H54 (cell line): ENCODE measurements around the gene LNPEP.

Experiments used
- DNase-seq: peaks from one replicate; pipeline ENCODE4 v3.0.0; 2011; ENCODE audit warnings: low spot score, mixed read lengths; ENCODE audit not compliant: insufficient read length
- FAIRE-seq: peaks from 3 replicates; lab custom pipeline; 2011; peaks lifted over from hg19 to GRCh38; lab: Jason Lieb, UNC
- POLR2A ChIP-seq: IDR thresholded peaks from 2 replicates; pipeline ENCODE4 v1.6.1; 2011; ENCODE audit warnings: low read depth, mild to moderate bottlenecking, low read length

LNPEP gene

DNA sequence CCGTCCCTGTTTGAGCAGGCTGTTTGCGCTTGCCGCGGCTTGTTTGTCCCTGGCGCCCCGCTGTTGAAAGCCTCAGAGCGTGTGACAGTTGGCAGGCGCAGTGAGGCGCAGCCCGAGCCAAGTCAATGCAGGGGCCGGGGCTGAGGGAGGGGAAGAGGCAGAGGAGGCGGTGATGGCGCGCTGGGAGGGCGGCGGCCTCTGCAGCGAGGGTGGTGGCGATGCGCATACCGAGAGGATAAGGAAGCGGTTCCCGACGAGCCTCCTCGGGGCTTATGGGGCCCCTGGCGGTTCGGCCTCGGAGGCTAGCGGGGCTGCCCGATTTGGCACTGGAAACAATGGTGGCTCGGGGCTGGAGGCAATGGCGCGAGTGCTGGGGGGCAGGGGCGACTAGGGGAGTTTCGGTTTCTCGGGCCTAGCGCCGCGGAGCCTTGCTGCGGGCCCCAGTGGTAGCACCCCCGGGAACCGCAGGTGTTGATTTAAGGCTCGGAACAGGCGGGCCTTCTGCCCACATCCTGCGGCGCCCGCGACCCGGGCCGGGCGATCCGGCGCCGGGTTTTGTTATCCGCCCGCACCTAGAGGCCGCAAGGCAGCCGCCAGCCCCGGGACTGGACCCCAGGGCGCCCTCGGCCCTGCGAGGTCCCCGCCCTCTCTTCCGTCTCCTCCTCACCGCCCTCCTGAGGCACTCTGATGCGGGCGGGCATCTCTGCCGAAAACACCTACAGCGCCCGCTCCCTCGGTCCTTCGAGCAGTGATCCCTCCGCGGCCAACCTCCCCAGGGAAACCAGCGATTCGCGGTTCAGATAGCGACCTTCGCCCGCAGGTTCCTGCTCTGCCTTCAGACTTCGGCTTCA lies 947 bp upstream of the LNPEP start:
- TF ChIP-seq POLR2A = peak; percentile 76
- FAIRE-seq = peak; percentile 53

DNA sequence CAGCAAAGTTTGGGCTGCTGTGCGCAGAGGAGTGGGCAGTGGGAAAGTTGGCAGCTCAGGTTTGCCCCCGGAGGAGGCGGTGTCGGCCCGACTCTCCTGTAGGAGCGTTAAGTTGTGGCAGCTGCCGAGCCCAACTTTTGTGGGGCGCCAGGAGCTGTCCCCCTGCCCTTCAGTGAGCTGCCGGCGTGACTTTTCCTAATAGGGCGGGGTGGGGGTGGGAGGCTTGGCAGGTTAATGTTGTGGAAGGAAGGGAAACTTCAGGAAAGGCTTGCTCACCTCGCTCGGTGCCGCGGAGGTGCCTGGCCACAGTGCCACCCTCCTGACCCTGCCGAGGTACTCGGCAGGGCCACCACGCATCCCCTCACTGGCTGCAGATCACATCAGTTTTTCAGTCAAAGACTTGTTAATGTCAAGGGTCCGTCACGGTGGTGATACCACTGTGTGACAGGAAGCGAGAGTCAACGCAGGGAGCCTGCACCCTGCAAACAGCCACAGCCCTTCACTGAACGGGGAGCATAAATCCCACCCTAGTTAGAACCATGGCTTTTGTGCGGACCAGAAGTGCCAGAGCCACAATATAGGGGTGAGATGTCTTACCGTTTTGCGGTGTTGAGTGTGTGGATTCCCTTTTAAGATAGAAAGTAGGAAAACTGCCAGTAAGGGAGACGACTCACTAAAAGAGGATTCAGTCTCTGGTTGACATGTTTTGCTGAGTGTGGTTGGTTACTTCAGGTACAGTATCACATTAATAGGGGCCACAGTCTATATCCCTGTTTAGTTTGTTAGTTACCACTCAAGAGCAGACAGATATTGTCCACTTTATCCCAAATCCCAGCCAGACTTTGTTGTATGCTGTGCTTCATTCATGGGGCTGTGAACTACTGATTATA lies 796 bp downstream of the LNPEP start:
- FAIRE-seq (peak; percentile 53), DNase-seq (peak; percentile 8)
- TF ChIP-seq POLR2A = no peak

More for the DNA sequence above, 947 bp upstream of the LNPEP start:
- peak; percentile 67 for DNase-seq

DNA sequence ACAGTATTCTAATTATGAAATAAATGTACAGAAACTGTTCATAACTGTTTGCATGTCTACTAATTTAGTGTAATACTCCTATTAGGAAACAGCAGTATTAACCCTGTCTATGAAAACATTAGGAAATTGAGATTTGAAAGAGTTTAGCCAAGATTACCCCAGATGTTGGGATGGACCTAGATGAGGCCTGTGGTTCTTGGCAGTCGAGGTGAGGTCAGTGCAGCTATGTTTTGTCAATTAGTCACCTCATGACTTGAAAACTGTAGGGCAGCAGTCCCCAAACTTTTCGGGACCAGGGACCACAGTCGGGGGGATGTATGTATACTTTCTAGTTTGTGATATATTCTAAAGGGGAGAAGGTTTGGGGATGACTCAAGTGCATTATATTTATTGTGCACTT lies 4.7 kb downstream of the LNPEP start:
- no peak for FAIRE-seq
- DNase-seq = peak; percentile 7
- TF ChIP-seq POLR2A = no peak

DNA sequence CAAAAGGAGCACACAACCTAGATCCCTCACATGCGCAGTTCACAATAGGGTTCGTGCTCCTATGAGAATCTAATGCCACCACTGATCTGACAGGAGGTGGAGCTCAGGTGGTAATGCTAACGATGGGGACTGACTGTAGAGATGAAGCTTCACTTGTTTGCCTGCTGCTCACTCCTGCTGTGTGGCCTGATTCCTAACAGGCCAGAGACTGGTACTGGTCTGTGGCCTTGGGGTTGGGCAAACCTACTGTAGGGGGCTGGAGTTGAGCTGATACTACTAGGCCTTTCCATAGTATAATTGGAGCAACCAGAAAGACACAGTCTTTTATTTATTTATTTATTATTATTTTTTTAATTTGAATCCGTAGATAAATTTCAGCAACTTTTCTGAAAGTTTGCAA lies 5.3 kb downstream of the LNPEP start:
- FAIRE-seq = no peak
- no peak for DNase-seq
- TF ChIP-seq POLR2A = no peak

DNA sequence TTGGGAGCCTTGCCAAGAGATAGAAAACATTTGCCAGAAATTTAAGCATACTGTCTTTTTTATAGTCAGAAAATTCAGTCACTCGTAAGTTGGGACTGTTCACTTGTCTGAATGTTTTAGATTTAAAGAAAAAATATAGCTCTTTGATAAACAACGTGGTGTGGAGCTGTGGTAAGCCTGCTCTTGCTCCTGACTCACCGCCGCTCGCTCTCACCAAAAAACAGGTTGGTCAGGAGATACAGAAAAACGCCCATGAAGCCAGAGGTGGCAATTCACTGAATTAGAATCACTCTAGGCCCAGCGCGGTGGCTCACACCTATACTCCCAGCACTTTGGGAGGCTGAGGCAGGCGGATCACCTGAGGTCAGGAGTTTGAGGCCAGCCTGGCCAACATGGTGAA lies 6.2 kb downstream of the LNPEP start:
- FAIRE-seq = no peak
- no peak for TF ChIP-seq POLR2A
- no peak for DNase-seq

DNA sequence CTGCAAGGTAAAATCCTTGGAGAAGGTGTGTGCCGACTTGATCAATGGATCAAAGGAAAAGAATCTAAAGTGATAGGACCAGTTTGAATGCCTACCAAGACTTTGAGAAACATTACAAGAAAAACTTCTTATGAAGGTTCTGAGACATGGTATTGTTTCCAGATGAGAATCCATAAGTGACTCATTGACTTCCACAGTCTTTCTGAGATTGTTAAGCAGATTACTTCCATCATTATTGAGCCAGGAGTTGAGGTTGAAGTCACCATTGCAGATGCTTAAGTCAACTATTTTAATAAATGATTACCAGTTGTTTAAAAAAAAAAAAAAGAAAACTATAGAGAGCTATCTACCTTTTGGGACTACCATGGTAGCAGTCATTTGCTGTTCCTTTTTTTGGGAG lies 7.0 kb downstream of the LNPEP start:
- DNase-seq (no peak), FAIRE-seq (peak; percentile 57)
- no peak for TF ChIP-seq POLR2A

DNA sequence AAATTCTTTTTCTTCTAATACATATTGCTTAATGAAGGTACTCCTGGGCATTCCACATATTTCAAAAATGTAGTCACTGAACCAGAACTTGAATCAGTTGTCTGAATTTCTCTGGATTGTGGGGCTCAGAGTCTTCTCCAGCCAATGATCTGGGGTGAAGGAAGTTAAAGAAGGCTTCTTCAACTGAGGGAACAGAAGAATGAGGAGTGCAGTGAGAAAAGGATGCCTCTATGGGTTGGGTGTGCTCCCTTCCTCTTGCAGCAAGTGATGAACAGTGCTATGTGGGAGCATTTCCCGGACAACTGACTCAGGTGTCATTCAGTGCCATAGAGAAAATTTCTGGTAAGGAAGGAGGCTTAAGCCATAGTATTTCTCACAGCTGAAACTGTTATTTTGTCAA lies 7.9 kb downstream of the LNPEP start:
- FAIRE-seq (peak; percentile 36), DNase-seq (no peak)
- no peak for TF ChIP-seq POLR2A

DNA sequence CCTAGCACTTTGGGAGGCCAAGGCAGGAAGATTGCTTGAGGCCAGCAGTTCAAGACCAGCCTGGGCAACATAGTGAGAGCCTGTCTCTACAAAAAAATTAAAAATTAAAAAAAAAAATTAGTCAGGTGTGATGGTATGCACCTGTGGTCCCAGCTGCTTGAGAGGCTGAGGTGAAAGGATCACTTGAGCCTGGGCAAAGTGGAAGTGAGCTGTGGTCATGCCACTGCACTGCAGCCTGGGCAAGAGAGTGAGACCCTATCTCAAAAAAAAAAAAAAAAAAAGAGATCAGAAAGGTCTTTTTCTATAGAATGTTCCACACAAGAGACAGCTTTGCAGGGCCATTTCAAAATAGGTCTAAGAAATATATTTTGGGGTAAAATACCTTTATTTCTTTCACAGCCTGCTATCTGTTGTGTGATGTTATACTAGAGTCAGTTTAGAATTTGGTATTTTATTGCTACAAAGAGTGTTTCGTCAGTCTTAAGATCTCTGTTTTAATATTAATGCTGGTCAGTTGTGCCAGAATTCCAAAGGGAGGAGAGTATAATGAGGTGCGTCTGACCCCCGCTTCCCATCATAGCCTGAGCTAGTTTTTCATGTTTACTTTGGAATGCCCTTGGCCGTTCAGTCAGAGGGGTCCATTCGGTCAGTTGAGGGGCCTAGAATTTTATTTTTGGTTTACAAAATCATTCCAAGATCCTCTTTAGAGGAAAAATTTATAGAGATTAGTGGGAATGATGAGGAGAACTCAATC lies 9.4 kb downstream of the LNPEP start:
- no peak for DNase-seq
- FAIRE-seq = no peak
- TF ChIP-seq POLR2A = no peak

DNA sequence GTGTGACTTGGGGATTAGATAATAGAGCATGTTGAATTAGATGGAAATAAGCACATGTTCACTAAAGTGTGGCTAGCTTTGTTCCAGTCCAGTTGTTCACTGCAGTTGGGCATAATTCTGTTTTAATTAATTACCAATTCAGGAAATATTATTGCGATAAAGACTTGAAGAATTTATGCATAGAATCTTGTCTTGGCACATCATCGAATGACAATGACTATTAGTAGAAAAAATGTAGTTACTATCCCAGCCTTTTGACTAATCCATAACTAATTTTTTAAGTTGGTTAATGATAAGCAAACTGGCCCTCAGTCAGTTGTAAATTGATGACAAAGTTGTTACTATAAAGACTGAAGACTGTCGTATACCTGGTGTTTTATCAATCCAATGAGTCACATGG lies 10.5 kb downstream of the LNPEP start:
- FAIRE-seq (no peak), DNase-seq (no peak)
- no peak for TF ChIP-seq POLR2A

DNA sequence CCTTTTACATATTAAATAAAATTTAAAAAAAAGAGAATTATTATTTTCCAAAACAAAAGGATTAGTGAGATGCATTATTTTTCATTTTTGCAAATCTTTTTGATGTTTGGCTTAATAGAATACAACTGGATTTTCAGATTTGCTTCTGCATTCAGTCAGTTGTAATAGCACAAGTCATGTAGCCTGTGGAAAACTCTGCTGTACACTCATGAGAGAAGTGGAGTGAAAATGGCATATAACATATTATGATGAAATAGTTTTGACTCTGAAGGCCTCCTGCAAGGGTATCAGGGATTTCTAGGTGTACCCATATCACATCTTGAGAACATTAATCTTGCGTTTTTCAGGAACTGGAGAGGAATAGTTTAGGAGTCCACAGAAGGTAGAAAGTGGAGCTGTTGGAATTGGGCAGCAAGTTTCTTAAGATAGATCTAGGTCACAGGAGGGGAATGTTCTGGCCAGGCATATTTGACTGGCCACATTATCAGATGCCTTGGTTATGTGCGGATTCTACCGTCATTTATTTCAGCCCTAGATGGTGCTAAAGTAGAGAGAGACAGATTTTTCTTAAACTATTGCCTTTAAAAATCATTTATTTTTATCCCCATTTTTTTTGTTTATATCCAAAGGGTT lies 16.4 kb downstream of the LNPEP start:
- DNase-seq (no peak), FAIRE-seq (peak; percentile 38)
- TF ChIP-seq POLR2A = no peak

DNA sequence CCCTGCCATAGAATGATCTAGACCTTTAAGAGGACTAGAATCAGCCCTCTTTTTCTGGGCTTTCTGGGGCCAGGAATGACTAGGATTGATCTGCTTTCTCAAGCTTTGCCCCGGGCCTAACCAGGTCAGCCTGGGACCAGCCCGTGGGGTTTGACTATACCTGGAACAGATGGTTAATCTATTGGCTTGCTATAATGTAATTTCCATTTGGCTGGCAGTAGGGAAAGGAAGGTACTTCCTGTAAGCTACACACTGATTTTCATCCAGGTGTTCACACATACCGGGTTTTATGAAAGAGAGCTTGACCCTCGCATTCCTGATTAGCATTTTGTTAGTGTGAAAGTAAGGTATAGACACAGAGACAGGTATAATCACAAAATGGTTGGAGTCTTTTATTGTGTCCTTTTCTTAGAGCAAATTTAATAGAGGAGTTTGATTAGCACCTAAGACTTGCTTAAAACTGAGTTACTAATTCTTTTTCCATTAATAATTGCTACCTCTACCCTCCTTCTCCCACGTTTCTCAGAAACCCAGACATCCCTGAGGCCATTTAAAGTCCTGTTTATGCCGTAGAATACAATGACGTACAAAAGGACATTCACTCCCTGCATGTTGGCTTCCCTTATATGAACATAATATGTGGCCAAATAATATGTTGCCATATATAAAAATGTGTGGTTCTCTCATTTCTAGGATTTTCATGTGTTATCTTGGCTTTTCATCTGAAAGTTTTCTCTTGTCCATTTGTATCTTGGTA lies 17.3 kb downstream of the LNPEP start:
- no peak for FAIRE-seq
- DNase-seq = no peak
- TF ChIP-seq POLR2A = no peak

DNA sequence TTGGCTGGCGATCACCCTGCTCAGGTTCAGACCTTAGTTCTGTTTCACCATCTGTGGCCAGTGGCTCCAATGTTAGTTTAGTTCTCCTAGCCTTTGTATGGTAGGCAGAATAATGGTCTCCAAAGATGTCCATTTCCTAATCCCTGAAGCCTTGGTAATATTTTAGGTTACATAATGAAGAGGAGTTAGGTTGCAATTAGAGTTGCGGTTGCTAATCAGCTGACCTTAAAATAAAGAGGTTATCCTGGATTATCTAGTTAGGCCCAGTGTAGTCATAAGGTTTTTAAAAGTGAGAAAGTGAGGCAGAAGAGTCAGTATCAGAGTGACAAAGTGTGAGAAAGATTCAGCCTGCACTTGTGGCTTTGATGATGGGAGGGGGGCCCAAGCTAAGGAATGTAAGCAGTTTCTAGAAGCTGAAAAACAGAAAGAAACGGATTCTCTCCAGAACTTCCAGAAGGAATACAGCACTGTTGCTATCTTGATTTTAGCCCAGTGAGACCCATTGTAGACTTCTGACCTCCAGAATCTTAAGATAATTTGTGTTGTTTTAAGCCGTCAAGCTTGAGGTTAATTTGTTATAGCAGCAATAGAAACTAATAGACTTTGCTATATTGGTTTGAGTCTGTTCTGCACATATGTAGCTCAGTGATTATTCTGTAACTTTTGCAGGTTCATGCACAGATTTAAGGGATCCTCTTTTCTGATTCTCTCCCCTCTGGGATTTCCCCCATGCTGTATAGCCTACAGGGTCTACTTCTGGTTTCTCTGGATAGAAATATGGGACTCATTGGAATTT lies 21.6 kb downstream of the LNPEP start:
- no peak for TF ChIP-seq POLR2A
- FAIRE-seq (peak; percentile 45), DNase-seq (no peak)

DNA sequence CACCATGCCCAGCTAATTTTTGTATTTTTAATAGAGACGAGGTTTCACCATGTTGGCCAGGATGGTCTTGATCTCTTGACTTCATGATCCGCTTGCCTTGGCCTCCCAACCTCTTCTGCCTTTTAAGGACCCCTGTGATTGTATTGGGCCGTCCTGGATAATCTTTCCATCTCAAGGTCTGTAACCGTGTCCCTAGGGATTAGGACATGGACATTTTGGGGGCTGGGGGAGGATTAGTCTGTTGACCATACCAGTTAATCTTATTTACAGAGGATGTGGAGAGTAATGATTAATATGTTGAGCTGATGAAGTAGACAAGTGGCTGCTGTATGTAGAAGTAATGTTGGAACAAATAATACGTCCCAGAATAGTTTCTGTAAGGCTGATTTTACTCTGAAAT lies 23.1 kb downstream of the LNPEP start:
- FAIRE-seq = peak; percentile 38

More for the DNA sequence above, 23.1 kb downstream of the LNPEP start:
- DNase-seq = no peak
- no peak for TF ChIP-seq POLR2A
